H1 (cell line): ENCODE data around the gene MAGI2. TPM values are rescaled to one million over a fixed set of nuclear protein-coding genes. Genes with fewer than 3 reads are reported as not detected.

Experiments
- CTCF ChIA-PET: fragments of 300-600 bp; sonication (Branson Sonifier 250); formaldehyde crosslinking; loops from one replicate; lab custom pipeline; 2021; ENCODE audit not compliant: partially characterized antibody; lab: Charles Lee
- POLR2A ChIA-PET: fragments of 300-600 bp; sonication (Branson Sonifier 250); formaldehyde crosslinking; loops from one replicate; lab custom pipeline; 2021; ENCODE audit warnings: inconsistent platforms; ENCODE audit not compliant: partially characterized antibody; lab: Charles Lee
- DNase-seq, 2 experiments: peaks; one replicate each; pipeline versions ENCODE4 v3.0.0 to v3.0.0-alpha.2; 2010 to 2022; ENCODE audit warnings: low spot score in 2 of 2, low read depth in 1 of 2, mixed read lengths in 1 of 2
- FAIRE-seq: peaks from 2 replicates; lab custom pipeline; 2011; peaks lifted over from hg19 to GRCh38; lab: Jason Lieb, UNC
- H2AFZ ChIP-seq: 2 replicates; pipeline ENCODE4 v1.8.1; 2012; ENCODE audit warnings: low read length, inconsistent platforms
- H2AK5ac ChIP-seq: 2 replicates; pipeline ENCODE4 v1.6.1; 2013; ENCODE audit warnings: low read depth, low read length
- H2BK120ac ChIP-seq: replicated peaks from 2 replicates; pipeline ENCODE3; 2013; ENCODE audit warnings: low read depth, low read length, inconsistent platforms
- H2BK12ac ChIP-seq: 2 replicates; pipeline ENCODE4 v1.6.1; 2013; ENCODE audit warnings: low read depth, low read length
- H2BK15ac ChIP-seq: 2 replicates; pipeline ENCODE4 v1.6.1; 2013; ENCODE audit warnings: low read length
- H2BK20ac ChIP-seq: 2 replicates; pipeline ENCODE4 v1.6.1; 2013; ENCODE audit warnings: low read length
- H2BK5ac ChIP-seq: 2 replicates; pipeline ENCODE4 v1.6.1; 2013; ENCODE audit warnings: low read depth, low read length
- H3K14ac ChIP-seq: 2 replicates; pipeline ENCODE4 v1.6.1; 2013; ENCODE audit warnings: inconsistent platforms; ENCODE audit not compliant: insufficient read length
- H3K18ac ChIP-seq: 2 replicates; pipeline ENCODE4 v1.6.1; 2013; ENCODE audit warnings: low read length; ENCODE audit errors: extremely low read depth
- H3K23ac ChIP-seq: 2 replicates; pipeline ENCODE4 v1.6.1; 2013; ENCODE audit warnings: inconsistent platforms; ENCODE audit not compliant: insufficient read length
- H3K23me2 ChIP-seq: 2 replicates; pipeline ENCODE4 v1.6.1; 2013; ENCODE audit warnings: low read depth, low read length
- H3K27ac ChIP-seq: 2 replicates; pipeline ENCODE4 v1.6.1; 2011; ENCODE audit warnings: low read depth, low read length, inconsistent platforms
- H3K27me3 ChIP-seq, 4 experiments: replicated peaks in 1 of 4; 1 replicate in 1 of 4; 2 replicates in 3 of 4; pipeline versions ENCODE4 v1.6.1 to v1.8.1; 2011 to 2013; ENCODE audit warnings: low read length in 3 of 4, mild to moderate bottlenecking in 3 of 4, inconsistent platforms in 2 of 4, mixed read lengths in 2 of 4, moderate library complexity in 1 of 4; ENCODE audit not compliant: control insufficient read depth in 3 of 4, insufficient read depth in 3 of 4; ENCODE audit errors: extremely low read depth in 1 of 4
- H3K36me3 ChIP-seq, 4 experiments: 2 replicates each; pipeline versions ENCODE4 v1.6.1 to v1.8.1; 2011 to 2013; ENCODE audit warnings: mild to moderate bottlenecking in 4 of 4, low read length in 3 of 4, moderate library complexity in 2 of 4, control low read depth in 1 of 4, inconsistent platforms in 1 of 4; ENCODE audit not compliant: insufficient read depth in 4 of 4, control insufficient read depth in 2 of 4
- H3K4ac ChIP-seq: replicated peaks from 2 replicates; pipeline ENCODE3; 2013; ENCODE audit warnings: low read length, low read depth, mixed read lengths, inconsistent platforms; ENCODE audit not compliant: insufficient read length
- H3K4me1 ChIP-seq, 4 experiments: replicated peaks in 1 of 4; 1 replicate in 1 of 4; 2 replicates in 3 of 4; pipeline versions ENCODE4 v1.6.1 to v1.8.1; 2011 to 2013; ENCODE audit warnings: low read length in 3 of 4, inconsistent platforms in 2 of 4, mixed read lengths in 1 of 4; ENCODE audit not compliant: insufficient read depth in 4 of 4, control insufficient read depth in 3 of 4
- H3K4me2 ChIP-seq, 2 experiments: 2 replicates each; pipeline versions ENCODE4 v1.6.1 to v1.8.1; 2011 to 2013; ENCODE audit warnings: low read depth in 2 of 2, low read length in 2 of 2, control low read depth in 1 of 2, inconsistent platforms in 1 of 2, mild to moderate bottlenecking in 1 of 2; ENCODE audit not compliant: insufficient read depth in 1 of 2
- H3K4me3 ChIP-seq, 4 experiments: fragments of 200-600, 300-600 bp in 1 of 4; sonication (generic), shearing (Covaris generic), sonication (Bioruptor Twin) in 1 of 4; 2 replicates each; pipeline versions ENCODE4 v1.5.1 to v1.8.1; 2011 to 2016; ENCODE audit warnings: low read length in 4 of 4, low read depth in 3 of 4, control low read depth in 2 of 4, inconsistent platforms in 2 of 4, mild to moderate bottlenecking in 2 of 4, mixed read lengths in 1 of 4, moderate library complexity in 1 of 4; ENCODE audit not compliant: insufficient read depth in 2 of 4; ENCODE audit errors: extremely low read depth in 1 of 4
- H3K56ac ChIP-seq: replicated peaks from 2 replicates; pipeline ENCODE3; 2013; ENCODE audit warnings: low read depth, mild to moderate bottlenecking, mixed read lengths, low read length, inconsistent platforms; ENCODE audit not compliant: insufficient read length
- H3K79me1 ChIP-seq: 2 replicates; pipeline ENCODE4 v1.6.1; 2013; ENCODE audit warnings: low read depth, low read length, control low read depth
- H3K79me2 ChIP-seq, 2 experiments: 2 replicates each; pipeline versions ENCODE4 v1.6.1 to v1.8.1; 2012 to 2013; ENCODE audit warnings: low read length in 2 of 2, mild to moderate bottlenecking in 2 of 2, inconsistent platforms in 1 of 2; ENCODE audit not compliant: insufficient read depth in 2 of 2, control insufficient read depth in 1 of 2
- H3K9ac ChIP-seq, 4 experiments: replicated peaks in 1 of 4; 1 replicate in 1 of 4; 2 replicates in 3 of 4; pipeline versions ENCODE4 v1.6.1 to v1.8.1; 2011 to 2013; ENCODE audit warnings: low read depth in 3 of 4, low read length in 3 of 4, control low read depth in 2 of 4, mild to moderate bottlenecking in 2 of 4, moderate library complexity in 2 of 4, inconsistent platforms in 1 of 4; ENCODE audit errors: extremely low read depth in 1 of 4
- H3K9me3 ChIP-seq, 2 experiments: 2 replicates each; pipeline versions ENCODE4 v1.6.1 to v1.8.1; 2012 to 2013; ENCODE audit warnings: mild to moderate bottlenecking in 2 of 2, moderate library complexity in 2 of 2, control low read depth in 1 of 2, inconsistent platforms in 1 of 2, low read depth in 1 of 2, low read length in 1 of 2, mixed read lengths in 1 of 2; ENCODE audit not compliant: insufficient read depth in 2 of 2
- H4K20me1 ChIP-seq, 2 experiments: replicated peaks in 1 of 2; 2 replicates each; pipeline versions ENCODE3 to v1.8.1; 2011 to 2013; ENCODE audit warnings: inconsistent platforms in 2 of 2, low read length in 2 of 2, mild to moderate bottlenecking in 1 of 2; ENCODE audit not compliant: insufficient read depth in 2 of 2, control insufficient read depth in 1 of 2
- H4K5ac ChIP-seq: 2 replicates; pipeline ENCODE4 v1.6.1; 2013; ENCODE audit warnings: low read length, low read depth, mixed read lengths, inconsistent platforms; ENCODE audit not compliant: insufficient read length
- H4K8ac ChIP-seq: 2 replicates; pipeline ENCODE4 v1.8.0; 2013; ENCODE audit warnings: mild to moderate bottlenecking, moderate library complexity, low read length, inconsistent platforms; ENCODE audit not compliant: insufficient read depth; ENCODE audit errors: extremely low read depth
- H4K91ac ChIP-seq: replicated peaks from 2 replicates; pipeline ENCODE3; 2013; ENCODE audit warnings: low read length, mixed read lengths, inconsistent platforms; ENCODE audit not compliant: insufficient read length
- ASH2L ChIP-seq: fragments of 200-600, 300-600 bp; sonication (generic); IDR thresholded peaks from one replicate; pipeline ENCODE4 v1.7.1; 2017; ENCODE audit warnings: low read length
- CBX8 ChIP-seq: fragments of 300-800, 300-1000 bp; sonication (generic); IDR thresholded peaks from 2 replicates; pipeline ENCODE4 v1.7.1; 2016; ENCODE audit warnings: low read depth, low read length, borderline replicate concordance
- CEBPB ChIP-seq: IDR thresholded peaks from 2 replicates; pipeline ENCODE4 v1.6.1; 2012; ENCODE audit warnings: low read depth, low read length
- CHD2 ChIP-seq: IDR thresholded peaks from 2 replicates; pipeline ENCODE4 v1.6.1; 2012; ENCODE audit warnings: low read length, improper control_type of control experiment
- EP300 ChIP-seq, 2 experiments: IDR thresholded peaks; 1 replicate in 1 of 2; 2 replicates in 1 of 2; pipeline ENCODE4 v1.6.1; 2011 to 2012; ENCODE audit warnings: low read depth in 2 of 2, low read length in 2 of 2, mild to moderate bottlenecking in 2 of 2, borderline replicate concordance in 1 of 2, inconsistent platforms in 1 of 2, moderate library complexity in 1 of 2
- FOSL1 ChIP-seq: IDR thresholded peaks from 2 replicates; pipeline ENCODE4 v1.6.1; 2011; ENCODE audit warnings: mild to moderate bottlenecking, low read depth, low read length, moderate library complexity; ENCODE audit not compliant: insufficient read depth
- GABPA ChIP-seq: IDR thresholded peaks from 2 replicates; pipeline ENCODE4 v1.6.1; 2011; ENCODE audit warnings: mild to moderate bottlenecking, low read length, moderate library complexity, borderline replicate concordance; ENCODE audit not compliant: insufficient read depth
- HDAC6 ChIP-seq: IDR thresholded peaks from one replicate; pipeline ENCODE4 v1.7.1; 2012; ENCODE audit warnings: low read depth, mild to moderate bottlenecking, inconsistent platforms, low read length, moderate library complexity
- NANOG ChIP-seq: IDR thresholded peaks from 2 replicates; pipeline ENCODE4 v1.6.1; 2011; ENCODE audit warnings: low read length, low read depth, mild to moderate bottlenecking, inconsistent platforms; ENCODE audit not compliant: insufficient read depth, poor library complexity, severe bottlenecking
- POU5F1 ChIP-seq: IDR thresholded peaks from 2 replicates; pipeline ENCODE4 v1.6.1; 2011; ENCODE audit warnings: low read depth, mild to moderate bottlenecking, low read length, moderate library complexity
- RBBP5 ChIP-seq: IDR thresholded peaks from 2 replicates; pipeline ENCODE4 v1.7.1; 2012; ENCODE audit warnings: low read depth, mild to moderate bottlenecking, inconsistent platforms, low read length, moderate library complexity, borderline replicate concordance
- SIRT6 ChIP-seq: IDR thresholded peaks from one replicate; pipeline ENCODE4 v1.7.1; 2012; ENCODE audit warnings: low read length, inconsistent platforms
- TAF7 ChIP-seq: optimal IDR thresholded peaks from 2 replicates; pipeline ENCODE3; 2011; ENCODE audit warnings: low read depth, mild to moderate bottlenecking, inconsistent platforms, low read length, moderate library complexity, borderline replicate concordance
- TBP ChIP-seq: IDR thresholded peaks from 2 replicates; pipeline ENCODE4 v1.6.1; 2011; ENCODE audit warnings: low read depth, low read length, improper control_type of control experiment
- WGBS, 2 experiments: shearing (Covaris generic) in 1 of 2; methylation state at CpG; one replicate each; pipeline versions ENCODE4 v1.1.6 to v1.1.7; 2013 to 2015; ENCODE audit warnings: low lambda C conversion rate in 2 of 2, mixed read lengths in 2 of 2, inconsistent platforms in 1 of 2, low coverage in 1 of 2, missing lambda C conversion rate in 1 of 2; ENCODE audit not compliant: insufficient replicate concordance in 2 of 2, insufficient coverage in 1 of 2, insufficient read length in 1 of 2; ENCODE audit errors: extremely low coverage in 1 of 2, missing lambda C conversion rate in 1 of 2; 5-methylcytosine and 5-hydroxymethylcytosine counted together
- polyA plus RNA-seq, 7 experiments: library from polyadenylated mRNA; depleted of rRNA in 3 of 7; stranded (reverse) in 5 of 7; unstranded in 2 of 7; fragments of >200 nt in 5 of 7; fragments of 200-250 nt in 2 of 7; gene quantifications; 1 replicate in 5 of 7; 2 replicates in 1 of 7; 4 replicates in 1 of 7; pipeline versions ENCODE4 v1.2.1 to v1.2.3, GENCODE V29; 2011 to 2013; ENCODE audit warnings: missing spikeins in 2 of 7, mixed read lengths in 2 of 7
- total RNA-seq: library from RNA; stranded (reverse); fragmentation: NEBNext Ultra II Directional; extraction: Animal tissue kit (Norgen Biotek cat#: 25700); gene quantifications from 2 replicates; pipeline ENCODE4 v1.2.1, GENCODE V29; 2021

Gene MAGI2
- total and polyA plus RNA-seq, 2 of the 8 experiments (the other 6 are each of a cell fraction or from before 2014, with no cell fraction given), result 6.0 to 27.3 TPM

- Histone ChIP-seq H2BK12ac (no peak overlapping the region), H4K8ac (no peak overlapping the region), H3K4me1 (no peaks in the 10 kb centered on the region), H3K23me2 (no peaks in the 10 kb centered on the region), H2AFZ (no peak overlapping the region), H2AK5ac (no peak overlapping the region), H4K91ac (no peak overlapping the region), H3K23ac (no peak overlapping the region), H3K9me3 (no peaks in the 10 kb centered on the region), H3K79me1 (no peaks in the 10 kb centered on the region), H2BK15ac (no peak overlapping the region), H4K5ac (no peak overlapping the region), H3K14ac (no peak overlapping the region), H3K18ac (no peak overlapping the region), H3K79me2 (no peaks in the 10 kb centered on the region), H3K36me3 (no peaks in the 10 kb centered on the region), H2BK5ac (no peak overlapping the region), H2BK20ac (no peak overlapping the region), H2BK120ac (no peak overlapping the region), H4K20me1 (no peaks in the 10 kb centered on the region), H3K56ac (no peak overlapping the region), H3K27ac (no peak overlapping the region), H3K9ac (no peak overlapping the region), H3K27me3 (no peaks in the 10 kb centered on the region), H3K4me3 (no peak overlapping the region), H3K4ac (no peak overlapping the region), H3K4me2 (no peak overlapping the region)
- ChIA-PET POLR2A (no interaction called here), CTCF (interaction anchor here (0.7 to 3.5 kb wide), 10 partner anchors 10 to 175 kb away, joined by 3 to 14 read pairs (median 4); no protein-coding TSS in a partner anchor)
- no peak for DNase-seq
- WGBS, 2 experiments, result 92% methylated on average over 3 of the region's 3 CpGs; no CpG with 5 or more reads in 1 of the 2 experiments
- FAIRE-seq, result no peak
- TF ChIP-seq POU5F1, result no peak
- TF ChIP-seq NANOG, result no peak
- no peak for TF ChIP-seq GABPA
- TF ChIP-seq TAF7, result no peak
- TF ChIP-seq HDAC6, result no peak
- no peak for TF ChIP-seq ASH2L
- TF ChIP-seq EP300 (IDR thresholded peaks at IDR 0.05; ENCODE audit: borderline replicate concordance in 1 of 2, low read depth in 2 of 2, low read length in 2 of 2), result no peak
- no peak for TF ChIP-seq RBBP5
- no peak for TF ChIP-seq CBX8
- no peak for TF ChIP-seq TBP
- TF ChIP-seq CHD2, result no peak
- TF ChIP-seq SIRT6, result no peak
- no peak for TF ChIP-seq CEBPB
- no peak for TF ChIP-seq FOSL1
These were observed 389.2 kb downstream of the MAGI2 start for GRCh38 chr7:79064187-79064823.
